Endodermal cell (in vitro differentiated cells): ENCODE data around the gene B4GALT3. TPM values are rescaled to one million over a fixed set of nuclear protein-coding genes. Genes with fewer than 3 reads are reported as not detected.

Source experiments
- DNase-seq: peaks from one replicate; pipeline ENCODE4 v3.0.0-alpha.2; 2017
- H3K27ac ChIP-seq: 2 replicates; pipeline ENCODE4 v1.5.1; 2013; ENCODE audit warnings: mild to moderate bottlenecking, low read depth, low read length, moderate library complexity
- H3K27me3 ChIP-seq: 2 replicates; pipeline ENCODE4 v1.6.1; 2013; ENCODE audit warnings: mild to moderate bottlenecking, low read length, moderate library complexity; ENCODE audit not compliant: insufficient read depth, control insufficient read depth, poor library complexity, severe bottlenecking
- H3K36me3 ChIP-seq: 2 replicates; pipeline ENCODE4 v1.7.0; 2013; ENCODE audit warnings: mild to moderate bottlenecking, low read length, moderate library complexity; ENCODE audit not compliant: control insufficient read depth, insufficient read depth
- H3K4me1 ChIP-seq: one replicate; pipeline ENCODE4 v1.7.0; 2013; ENCODE audit warnings: low read length; ENCODE audit not compliant: control insufficient read depth, insufficient read depth
- H3K4me3 ChIP-seq: 2 replicates; pipeline ENCODE4 v1.5.1; 2013; ENCODE audit warnings: mild to moderate bottlenecking, low read length, moderate library complexity
- H3K9ac ChIP-seq: 2 replicates; pipeline ENCODE4 v1.6.1; 2013; ENCODE audit warnings: mild to moderate bottlenecking, low read length, moderate library complexity; ENCODE audit not compliant: poor library complexity, severe bottlenecking; ENCODE audit errors: extremely low read depth
- H3K9me3 ChIP-seq: 2 replicates; pipeline ENCODE4 v1.6.1; 2013; ENCODE audit warnings: mild to moderate bottlenecking, low read length, moderate library complexity; ENCODE audit not compliant: control insufficient read depth
- H3K27ac Mint-ChIP-seq: 2 replicates; pipeline ENCODE4 v1.8.0; 2020; ENCODE audit warnings: mixed read lengths
- H3K27me3 Mint-ChIP-seq: 2 replicates; pipeline ENCODE4 v1.8.0; 2021; ENCODE audit warnings: mild to moderate bottlenecking, mixed read lengths; ENCODE audit not compliant: insufficient read depth
- H3K36me3 Mint-ChIP-seq: 2 replicates; pipeline ENCODE4 v1.8.0; 2020; ENCODE audit warnings: low read depth, mixed read lengths
- H3K4me1 Mint-ChIP-seq: 2 replicates; pipeline ENCODE4 v1.8.0; 2020; ENCODE audit warnings: mixed read lengths
- H3K4me3 Mint-ChIP-seq: 2 replicates; pipeline ENCODE4 v1.8.0; 2020; ENCODE audit warnings: mild to moderate bottlenecking, moderate library complexity, mixed read lengths
- H3K9me3 Mint-ChIP-seq: 2 replicates; pipeline ENCODE4 v1.8.0; 2020; ENCODE audit warnings: mild to moderate bottlenecking, mixed read lengths
- CTCF ChIP-seq: fragments of 200-600 bp; sonication (generic); conservative IDR thresholded peaks from 2 replicates; pipeline ENCODE4 v1.5.0; 2021; ENCODE audit warnings: antibody characterized with exemption, mild to moderate bottlenecking
- WGBS, 2 experiments: methylation state at CpG; one replicate each; pipeline versions ENCODE4 v1.1.5 to v1.1.7; 2013; ENCODE audit warnings: missing lambda C conversion rate in 2 of 2, mixed read lengths in 1 of 2; ENCODE audit not compliant: insufficient coverage in 1 of 2, insufficient read length in 1 of 2; 5-methylcytosine and 5-hydroxymethylcytosine counted together
- total RNA-seq, 2 donors: library from RNA; stranded (reverse); fragmentation: NEBNext Ultra II Directional in 1 of 2; extraction: Animal tissue kit (Norgen Biotek cat#: 25700) in 1 of 2; gene quantifications; 2 replicates in 1 of 2; 3 replicates in 1 of 2; pipeline ENCODE4 v1.2.1, GENCODE V29; 2021

The B4GALT3 gene
- total RNA-seq, 2 donors from 2014 or later, result 30.4 to 37.9 TPM

DNA sequence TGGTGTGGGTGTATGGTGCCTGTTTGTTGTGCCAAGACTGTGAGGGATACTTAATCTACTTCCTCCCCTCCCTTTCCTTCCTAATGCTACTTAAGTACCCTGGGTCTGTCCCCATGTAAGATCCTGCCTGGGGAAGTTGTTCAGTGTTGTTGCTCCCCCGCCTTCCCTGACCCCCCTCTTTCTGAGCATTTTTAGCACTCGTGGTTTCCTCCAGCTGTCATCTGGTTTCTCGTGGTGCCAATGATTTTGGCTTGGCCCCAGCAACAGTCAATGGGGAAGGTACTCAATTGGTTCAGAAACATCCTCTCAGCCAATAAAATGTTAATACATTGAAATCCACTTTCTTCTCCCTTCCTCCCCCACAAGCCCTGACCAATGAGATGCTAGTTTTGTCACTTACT, 8.0 kb upstream of the B4GALT3 start:
- Histone ChIP-seq H3K4me1 (no peaks in the 10 kb centered on the region), H3K9me3 (no peaks in the 10 kb centered on the region), H3K36me3 (no peaks in the 10 kb centered on the region), H3K4me3 (no peak overlapping the region), H3K27me3 (no peaks in the 10 kb centered on the region), H3K9ac (no peak overlapping the region), H3K27ac (no peak overlapping the region)
- no peak for TF ChIP-seq CTCF
- H3K4me3 Mint-ChIP-seq, result no peak overlapping the region
- no peak for DNase-seq
- H3K27me3 Mint-ChIP-seq, result no peaks in the 10 kb centered on the region
- no peaks in the 10 kb centered on the region for H3K4me1 Mint-ChIP-seq
- 60 to 73% methylated on average over 1 to 3 of the region's 3 CpGs for WGBS, 2 experiments
- H3K9me3 Mint-ChIP-seq, result no peaks in the 10 kb centered on the region
- no peaks in the 10 kb centered on the region for H3K36me3 Mint-ChIP-seq
- H3K27ac Mint-ChIP-seq, result no peak overlapping the region

GRCh38 chr1:161182214-161182613, 4.9 kb upstream of the B4GALT3 start:
- Histone ChIP-seq H3K9ac (no peak overlapping the region), H3K9me3 (no peaks in the 10 kb centered on the region), H3K4me3 (no peak overlapping the region), H3K4me1 (peaks cover 4% of the 10 kb centered on the region), H3K36me3 (no peaks in the 10 kb centered on the region), H3K27me3 (no peaks in the 10 kb centered on the region), H3K27ac (no peak overlapping the region)
- 98 to 100% methylated on average over 1 of the region's 1 CpG for WGBS, 2 experiments
- no peaks in the 10 kb centered on the region for H3K27me3 Mint-ChIP-seq
- no peaks in the 10 kb centered on the region for H3K36me3 Mint-ChIP-seq
- no peak overlapping the region for H3K27ac Mint-ChIP-seq
- DNase-seq, result no peak
- H3K4me1 Mint-ChIP-seq, result peaks cover 7% of the 10 kb centered on the region
- H3K9me3 Mint-ChIP-seq, result no peaks in the 10 kb centered on the region
- no peak overlapping the region for H3K4me3 Mint-ChIP-seq
- TF ChIP-seq CTCF, result no peak

GRCh38 chr1:161180639-161181038, 3.3 kb upstream of the B4GALT3 start:
- Mint-ChIP-seq H3K4me1 (peaks cover 14% of the 10 kb centered on the region), H3K27ac (no peak overlapping the region), H3K27me3 (no peaks in the 10 kb centered on the region), H3K4me3 (no peak overlapping the region), H3K9me3 (no peaks in the 10 kb centered on the region), H3K36me3 (peaks cover under 1% of the 10 kb centered on the region)
- H3K27me3 ChIP-seq, result no peaks in the 10 kb centered on the region
- H3K9me3 ChIP-seq, result no peaks in the 10 kb centered on the region
- no peak overlapping the region for H3K9ac ChIP-seq
- DNase-seq, result no peak
- peaks cover under 1% of the 10 kb centered on the region for H3K36me3 ChIP-seq
- TF ChIP-seq CTCF, result peak; percentile 66
- no peak overlapping the region for H3K4me3 ChIP-seq
- H3K4me1 ChIP-seq, result peaks cover 4% of the 10 kb centered on the region
- WGBS, 2 experiments, result 67 to 84% methylated on average over 1 of the region's 1 CpG
- H3K27ac ChIP-seq, result no peak overlapping the region
